HepG2 (cell line): ENCODE measurements around the gene CHKB. TPM values are rescaled to one million over a fixed set of nuclear protein-coding genes. Genes with fewer than 3 reads are reported as not detected.

Source experiments
- CAMTA2 ChIP-seq: sonication (generic); formaldehyde crosslinking; IDR thresholded peaks from 2 replicates; pipeline ENCODE4 v1.4.0; 2020; ENCODE audit warnings: mild to moderate bottlenecking, missing genetic modification reagents, borderline replicate concordance
- ELF1 ChIP-seq: sonication (generic); formaldehyde crosslinking; IDR thresholded peaks from 2 replicates; pipeline ENCODE4 v1.4.0; 2020; ENCODE audit warnings: missing genetic modification reagents
- HOXA5 ChIP-seq: sonication (generic); formaldehyde crosslinking; IDR thresholded peaks from 2 replicates; pipeline ENCODE4 v1.4.0; 2020; ENCODE audit warnings: missing genetic modification reagents
- KDM5A ChIP-seq: fragments of 200-600 bp; sonication (generic); IDR thresholded peaks from 2 replicates; pipeline ENCODE4 v1.7.0; 2018; ENCODE audit warnings: antibody characterized with exemption, mild to moderate bottlenecking, low read length, borderline replicate concordance
- MED1 ChIP-seq: sonication (generic); formaldehyde crosslinking; IDR thresholded peaks from 2 replicates; pipeline ENCODE4 v1.4.0; 2020; ENCODE audit warnings: missing genetic modification reagents
- RXRA ChIP-seq: sonication (generic); formaldehyde crosslinking; IDR thresholded peaks from 2 replicates; pipeline ENCODE4 v1.5.1; 2020; ENCODE audit warnings: missing genetic modification reagents
- SOX6 ChIP-seq, 2 experiments: fragments of 450-650 bp in 1 of 2; sonication (generic) in 1 of 2; formaldehyde crosslinking in 1 of 2; IDR thresholded peaks; 2 replicates each; pipeline versions ENCODE4 v1.4.0 to v1.6.1; 2017 to 2020; ENCODE audit warnings: antibody characterized with exemption in 1 of 2, mild to moderate bottlenecking in 1 of 2, missing genetic modification reagents in 1 of 2
- STAT5B ChIP-seq: sonication (generic); formaldehyde crosslinking; IDR thresholded peaks from 2 replicates; pipeline ENCODE4 v1.4.0; 2020; ENCODE audit warnings: missing genetic modification reagents
- ZFY ChIP-seq: sonication (generic); formaldehyde crosslinking; IDR thresholded peaks from 2 replicates; pipeline ENCODE4 v1.4.0; 2020; ENCODE audit warnings: missing genetic modification reagents
- ZNF20 ChIP-seq: sonication (generic); formaldehyde crosslinking; IDR thresholded peaks from 2 replicates; pipeline ENCODE4 v1.4.0; 2020; ENCODE audit warnings: mild to moderate bottlenecking, moderate library complexity, missing genetic modification reagents
- ZNF431 ChIP-seq: sonication (generic); formaldehyde crosslinking; IDR thresholded peaks from 2 replicates; pipeline ENCODE4 v1.9.0; 2022; ENCODE audit warnings: missing genetic modification reagents, low read depth, mild to moderate bottlenecking, borderline replicate concordance
- ZNF749 ChIP-seq: sonication (generic); formaldehyde crosslinking; IDR thresholded peaks from 2 replicates; pipeline ENCODE4 v1.8.0; 2022; ENCODE audit warnings: mild to moderate bottlenecking, missing genetic modification reagents, moderate library complexity, borderline replicate concordance
- ZNF777 ChIP-seq: sonication (generic); formaldehyde crosslinking; IDR thresholded peaks from 2 replicates; pipeline ENCODE4 v1.4.0; 2020; ENCODE audit warnings: missing genetic modification reagents
- polyA plus RNA-seq, 8 experiments: library from polyadenylated mRNA; depleted of rRNA in 3 of 8; stranded (reverse) in 7 of 8; unstranded in 1 of 8; fragments of >200 nt; fragmentation: Illumina TruSeq in 4 of 8; extraction: Trizol in 4 of 8; gene quantifications; 2 replicates each; pipeline versions ENCODE4 v1.2.1 to v1.2.3, GENCODE V29; 2011 to 2016; ENCODE audit warnings: low read depth in 4 of 8, missing spikeins in 1 of 8, mixed read lengths in 1 of 8; ENCODE audit not compliant: insufficient read depth in 1 of 8
- total RNA-seq, 5 experiments: library from RNA; depleted of rRNA; stranded (reverse); fragments of >200 nt; fragmentation: Illumina TruSeq; extraction: Trizol; gene quantifications; 2 replicates each; pipeline ENCODE4 v1.2.3, GENCODE V29; 2016; ENCODE audit warnings: low read depth in 1 of 5
- TF ChIP-seq, protein P1 (sequence below): sonication (generic); formaldehyde crosslinking; IDR thresholded peaks from 2 replicates; pipeline ENCODE4 v1.8.0; 2022; ENCODE audit warnings: low read depth, missing genetic modification reagents
- TF ChIP-seq, protein P2 (sequence below): sonication (generic); formaldehyde crosslinking; IDR thresholded peaks from 2 replicates; pipeline ENCODE4 v1.4.0; 2020; ENCODE audit warnings: mild to moderate bottlenecking, missing genetic modification reagents
- TF ChIP-seq, protein P3 (sequence below), 2 experiments: sonication (generic) in 1 of 2; formaldehyde crosslinking in 1 of 2; IDR thresholded peaks; 2 replicates each; pipeline versions ENCODE4 v1.4.0 to v1.6.1; 2018 to 2020; ENCODE audit warnings: missing genetic modification reagents in 2 of 2, borderline replicate concordance in 1 of 2, low read depth in 1 of 2, mild to moderate bottlenecking in 1 of 2, missing biosample characterization in 1 of 2
- TF ChIP-seq, protein P4 (sequence below): sonication (generic); formaldehyde crosslinking; IDR thresholded peaks from 2 replicates; pipeline ENCODE4 v1.4.0; 2020; ENCODE audit warnings: missing genetic modification reagents, mild to moderate bottlenecking, borderline replicate concordance
- TF ChIP-seq, protein P5 (sequence below), 2 experiments: fragments of 450-650 bp in 1 of 2; sonication (generic) in 1 of 2; formaldehyde crosslinking; IDR thresholded peaks; 2 replicates each; pipeline versions ENCODE4 v1.5.0 to v1.8.0; 2020 to 2022; ENCODE audit warnings: mild to moderate bottlenecking in 1 of 2, missing genetic modification reagents in 1 of 2
- TF ChIP-seq, protein P6 (sequence below): sonication (generic); formaldehyde crosslinking; IDR thresholded peaks from 2 replicates; pipeline ENCODE4 v1.8.0; 2022; ENCODE audit warnings: missing genetic modification reagents, mild to moderate bottlenecking, inconsistent platforms, borderline replicate concordance

Gene CHKB
- total and polyA plus RNA-seq, 2 of the 13 experiments (the other 11 are each of a cell fraction or from before 2014, with no cell fraction given) = 24.5 to 42.7 TPM

DNA sequence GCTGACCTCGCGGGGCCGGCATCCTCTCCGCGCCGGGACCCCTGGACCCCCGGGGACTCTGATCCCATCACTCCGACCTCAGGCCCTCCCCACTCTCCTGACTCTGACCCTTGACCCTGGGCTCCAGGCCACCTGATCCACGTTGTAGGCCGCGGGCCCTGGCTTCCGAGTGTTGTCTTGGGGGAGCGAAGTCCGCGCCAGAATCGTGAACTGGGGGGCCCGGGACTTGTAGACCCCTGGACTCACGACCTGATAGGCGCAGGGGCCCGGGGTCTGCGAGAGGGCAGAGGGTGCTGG lies 52.1 kb downstream of the CHKB start (continued):
- TF ChIP-seq, protein P1, sequence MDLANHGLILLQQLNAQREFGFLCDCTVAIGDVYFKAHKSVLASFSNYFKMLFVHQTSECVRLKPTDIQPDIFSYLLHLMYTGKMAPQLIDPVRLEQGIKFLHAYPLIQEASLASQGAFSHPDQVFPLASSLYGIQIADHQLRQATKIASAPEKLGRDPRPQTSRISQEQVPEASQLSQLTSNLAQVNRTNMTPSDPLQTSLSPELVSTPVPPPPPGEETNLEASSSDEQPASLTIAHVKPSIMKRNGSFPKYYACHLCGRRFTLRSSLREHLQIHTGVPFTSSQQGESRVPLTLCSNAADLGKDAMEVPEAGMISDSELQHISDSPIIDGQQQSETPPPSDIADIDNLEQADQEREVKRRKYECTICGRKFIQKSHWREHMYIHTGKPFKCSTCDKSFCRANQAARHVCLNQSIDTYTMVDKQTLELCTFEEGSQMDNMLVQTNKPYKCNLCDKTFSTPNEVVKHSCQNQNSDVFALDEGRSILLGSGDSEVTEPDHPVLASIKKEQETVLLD = peak; percentile 10; the same call in 1 of the 2 replicates
- TF ChIP-seq ZNF20 (0 out of 2 replicates have a peak, but pooled peaks have one; percentile 45), ZNF777 (CRISPR knock-in tag) (no peak), MED1 (CRISPR knock-in tag) (0 out of 2 replicates have a peak, but pooled peaks have one; percentile 1), KDM5A (no peak), ZFY (CRISPR knock-in tag) (peak; percentile 86; the same call in 1 of the 2 replicates), CAMTA2 (CRISPR knock-in tag) (no peak), STAT5B (0 out of 2 replicates have a peak, but pooled peaks have one; percentile 10), ZNF431 (CRISPR knock-in tag) (no peak), RXRA (CRISPR knock-in tag) (0 out of 2 replicates have a peak, but pooled peaks have one; percentile 14), ZNF749 (CRISPR knock-in tag) (0 out of 2 replicates have a peak, but pooled peaks have one; percentile 14), ELF1 (0 out of 2 replicates have a peak, but pooled peaks have one; percentile 7), HOXA5 (CRISPR knock-in tag) (0 out of 2 replicates have a peak, but pooled peaks have one; percentile 2), SOX6 (IDR thresholded peaks at IDR 0.05) (no peak), SOX6 (CRISPR knock-in tag; IDR thresholded peaks at IDR 0.05) (peak; percentile 46; the same call in 1 of the 2 replicates)
- TF ChIP-seq, protein P2, sequence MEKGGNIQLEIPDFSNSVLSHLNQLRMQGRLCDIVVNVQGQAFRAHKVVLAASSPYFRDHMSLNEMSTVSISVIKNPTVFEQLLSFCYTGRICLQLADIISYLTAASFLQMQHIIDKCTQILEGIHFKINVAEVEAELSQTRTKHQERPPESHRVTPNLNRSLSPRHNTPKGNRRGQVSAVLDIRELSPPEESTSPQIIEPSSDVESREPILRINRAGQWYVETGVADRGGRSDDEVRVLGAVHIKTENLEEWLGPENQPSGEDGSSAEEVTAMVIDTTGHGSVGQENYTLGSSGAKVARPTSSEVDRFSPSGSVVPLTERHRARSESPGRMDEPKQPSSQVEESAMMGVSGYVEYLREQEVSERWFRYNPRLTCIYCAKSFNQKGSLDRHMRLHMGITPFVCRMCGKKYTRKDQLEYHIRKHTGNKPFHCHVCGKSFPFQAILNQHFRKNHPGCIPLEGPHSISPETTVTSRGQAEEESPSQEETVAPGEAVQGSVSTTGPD = 0 out of 2 replicates have a peak, but pooled peaks have one; percentile 45
- TF ChIP-seq, protein P3, sequence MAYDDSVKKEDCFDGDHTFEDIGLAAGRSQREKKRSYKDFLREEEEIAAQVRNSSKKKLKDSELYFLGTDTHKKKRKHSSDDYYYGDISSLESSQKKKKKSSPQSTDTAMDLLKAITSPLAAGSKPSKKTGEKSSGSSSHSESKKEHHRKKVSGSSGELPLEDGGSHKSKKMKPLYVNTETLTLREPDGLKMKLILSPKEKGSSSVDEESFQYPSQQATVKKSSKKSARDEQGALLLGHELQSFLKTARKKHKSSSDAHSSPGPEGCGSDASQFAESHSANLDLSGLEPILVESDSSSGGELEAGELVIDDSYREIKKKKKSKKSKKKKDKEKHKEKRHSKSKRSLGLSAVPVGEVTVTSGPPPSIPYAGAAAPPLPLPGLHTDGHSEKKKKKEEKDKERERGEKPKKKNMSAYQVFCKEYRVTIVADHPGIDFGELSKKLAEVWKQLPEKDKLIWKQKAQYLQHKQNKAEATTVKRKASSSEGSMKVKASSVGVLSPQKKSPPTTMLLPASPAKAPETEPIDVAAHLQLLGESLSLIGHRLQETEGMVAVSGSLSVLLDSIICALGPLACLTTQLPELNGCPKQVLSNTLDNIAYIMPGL (CRISPR knock-in tag; IDR thresholded peaks at IDR 0.05; ENCODE audit: borderline replicate concordance in 1 of 2, low read depth in 1 of 2) = peak; percentile 38 to 72; a peak in 3 of 4 replicates
- TF ChIP-seq, protein P4, sequence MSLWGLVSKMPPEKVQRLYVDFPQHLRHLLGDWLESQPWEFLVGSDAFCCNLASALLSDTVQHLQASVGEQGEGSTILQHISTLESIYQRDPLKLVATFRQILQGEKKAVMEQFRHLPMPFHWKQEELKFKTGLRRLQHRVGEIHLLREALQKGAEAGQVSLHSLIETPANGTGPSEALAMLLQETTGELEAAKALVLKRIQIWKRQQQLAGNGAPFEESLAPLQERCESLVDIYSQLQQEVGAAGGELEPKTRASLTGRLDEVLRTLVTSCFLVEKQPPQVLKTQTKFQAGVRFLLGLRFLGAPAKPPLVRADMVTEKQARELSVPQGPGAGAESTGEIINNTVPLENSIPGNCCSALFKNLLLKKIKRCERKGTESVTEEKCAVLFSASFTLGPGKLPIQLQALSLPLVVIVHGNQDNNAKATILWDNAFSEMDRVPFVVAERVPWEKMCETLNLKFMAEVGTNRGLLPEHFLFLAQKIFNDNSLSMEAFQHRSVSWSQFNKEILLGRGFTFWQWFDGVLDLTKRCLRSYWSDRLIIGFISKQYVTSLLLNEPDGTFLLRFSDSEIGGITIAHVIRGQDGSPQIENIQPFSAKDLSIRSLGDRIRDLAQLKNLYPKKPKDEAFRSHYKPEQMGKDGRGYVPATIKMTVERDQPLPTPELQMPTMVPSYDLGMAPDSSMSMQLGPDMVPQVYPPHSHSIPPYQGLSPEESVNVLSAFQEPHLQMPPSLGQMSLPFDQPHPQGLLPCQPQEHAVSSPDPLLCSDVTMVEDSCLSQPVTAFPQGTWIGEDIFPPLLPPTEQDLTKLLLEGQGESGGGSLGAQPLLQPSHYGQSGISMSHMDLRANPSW (CRISPR knock-in tag) = no peak
- TF ChIP-seq, protein P5, sequence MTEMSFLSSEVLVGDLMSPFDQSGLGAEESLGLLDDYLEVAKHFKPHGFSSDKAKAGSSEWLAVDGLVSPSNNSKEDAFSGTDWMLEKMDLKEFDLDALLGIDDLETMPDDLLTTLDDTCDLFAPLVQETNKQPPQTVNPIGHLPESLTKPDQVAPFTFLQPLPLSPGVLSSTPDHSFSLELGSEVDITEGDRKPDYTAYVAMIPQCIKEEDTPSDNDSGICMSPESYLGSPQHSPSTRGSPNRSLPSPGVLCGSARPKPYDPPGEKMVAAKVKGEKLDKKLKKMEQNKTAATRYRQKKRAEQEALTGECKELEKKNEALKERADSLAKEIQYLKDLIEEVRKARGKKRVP (CRISPR knock-in tag; IDR thresholded peaks at IDR 0.05) = no peak
- TF ChIP-seq, protein P6, sequence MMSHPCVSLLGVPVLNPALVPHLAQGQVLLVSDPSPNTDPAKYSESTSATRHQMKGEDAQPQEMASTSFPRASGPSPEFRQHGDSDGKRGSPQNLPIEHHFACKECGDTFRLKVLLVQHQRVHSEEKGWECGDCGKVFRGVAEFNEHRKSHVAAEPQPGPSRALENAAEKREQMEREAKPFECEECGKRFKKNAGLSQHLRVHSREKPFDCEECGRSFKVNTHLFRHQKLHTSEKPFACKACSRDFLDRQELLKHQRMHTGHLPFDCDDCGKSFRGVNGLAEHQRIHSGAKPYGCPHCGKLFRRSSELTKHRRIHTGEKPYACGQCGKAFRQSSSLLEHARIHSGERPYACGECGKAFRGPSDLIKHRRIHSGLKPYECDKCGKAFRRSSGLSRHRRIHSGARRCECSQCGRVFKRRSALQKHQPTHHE = no peak
